K562 (cell line): Measurements from ENCODE around the gene PTPN7. TPM values are rescaled to one million over a fixed set of nuclear protein-coding genes. Genes with fewer than 3 reads are reported as not detected.
A peak's percentile ranks its signal among the peaks of the same experiment; 100 is the strongest.

Source experiments
- BCOR ChIP-seq: fragments of 450-650 bp; IDR thresholded peaks from 2 replicates; pipeline ENCODE4 v1.6.1; 2016
- EGR1 ChIP-seq: fragments of 450-650 bp; conservative IDR thresholded peaks from 2 replicates; pipeline ENCODE4 v1.6.1; 2017; ENCODE audit warnings: mild to moderate bottlenecking
- ETV5 ChIP-seq: sonication (generic); formaldehyde crosslinking; IDR thresholded peaks from 2 replicates; pipeline ENCODE4 v1.4.0; 2020; ENCODE audit warnings: low read depth, mild to moderate bottlenecking, missing genetic modification reagents
- HDGF ChIP-seq: fragments of 450-650 bp; IDR thresholded peaks from 2 replicates; pipeline ENCODE4 v1.6.1; 2016
- HMGN3 ChIP-seq: IDR thresholded peaks from 2 replicates; pipeline ENCODE4 v1.6.1; 2011; ENCODE audit warnings: borderline replicate concordance, low read depth, mild to moderate bottlenecking, mixed read lengths, low read length; ENCODE audit not compliant: insufficient read length; ENCODE audit errors: extremely low read depth
- HOXB6 ChIP-seq: fragments of 250-450 bp; sonication (Bioruptor Pico); IDR thresholded peaks from 2 replicates; pipeline ENCODE4 v1.5.1; 2022; ENCODE audit warnings: mild to moderate bottlenecking, borderline replicate concordance
- MAFF ChIP-seq: IDR thresholded peaks from 2 replicates; pipeline ENCODE4 v1.6.1; 2012; ENCODE audit warnings: low read length, improper control_type of control experiment
- NFRKB ChIP-seq: fragments of 450-650 bp; IDR thresholded peaks from 2 replicates; pipeline ENCODE4 v1.6.1; 2016; ENCODE audit warnings: low read depth
- RBM25 ChIP-seq: fragments of 200-400 bp; formaldehyde crosslinking; IDR thresholded peaks from 2 replicates; pipeline ENCODE4 v1.6.1; 2018; ENCODE audit warnings: low read length, low read depth, moderate library complexity; ENCODE audit not compliant: severe bottlenecking
- SIN3B ChIP-seq: fragments of 450-650 bp; IDR thresholded peaks from 2 replicates; pipeline ENCODE4 v1.6.1; 2017; ENCODE audit warnings: low read depth, mild to moderate bottlenecking, moderate library complexity
- SMARCA5 ChIP-seq: fragments of 450-650 bp; IDR thresholded peaks from 2 replicates; pipeline ENCODE4 v1.6.1; 2016
- TCF7L2 ChIP-seq: fragments of 150-350 bp; IDR thresholded peaks from 2 replicates; pipeline ENCODE4 v1.6.1; 2016; ENCODE audit warnings: low read depth, mild to moderate bottlenecking, low read length, moderate library complexity
- ZC3H11A ChIP-seq: IDR thresholded peaks from 2 replicates; pipeline ENCODE4 v1.6.1; 2012; ENCODE audit warnings: low read depth, low read length, improper control_type of control experiment
- ZNF232 ChIP-seq: sonication (generic); formaldehyde crosslinking; IDR thresholded peaks from 2 replicates; pipeline ENCODE4 v1.8.0; 2022; ENCODE audit warnings: mild to moderate bottlenecking, missing genetic modification reagents
- polyA plus RNA-seq, 8 experiments: library from polyadenylated mRNA; depleted of rRNA in 4 of 8; stranded (reverse) in 5 of 8; unstranded in 3 of 8; fragments of >200 nt; fragmentation: Nextera tagmentation in 2 of 8; fragmentation: Illumina TruSeq in 1 of 8; extraction: Ambion mirVana in 2 of 8; extraction: Trizol in 1 of 8; gene quantifications; 2 replicates each; pipeline versions ENCODE4 v1.2.1 to v1.2.3, GENCODE V29; 2011 to 2014; ENCODE audit warnings: inconsistent platforms in 1 of 8, missing spikeins in 1 of 8
- total RNA-seq, 7 experiments: library from RNA; depleted of rRNA in 6 of 7; stranded (reverse); fragments of >200 nt in 6 of 7; fragmentation: Illumina TruSeq in 2 of 7; extraction: Trizol in 2 of 7; gene quantifications; 2 replicates each; pipeline versions ENCODE4 v1.2.1 to v1.2.3, GENCODE V29; 2011 to 2021; ENCODE audit warnings: low replicate concordance in 1 of 7
- TF ChIP-seq, protein P1 (sequence below): fragments of 250-450 bp; sonication (Bioruptor Pico); IDR thresholded peaks from 2 replicates; pipeline ENCODE4 v1.8.0; 2021; ENCODE audit warnings: borderline replicate concordance, mild to moderate bottlenecking, moderate library complexity; ENCODE audit not compliant: poor library complexity, severe bottlenecking
- TF ChIP-seq, protein P2 (sequence below): sonication (generic); formaldehyde crosslinking; IDR thresholded peaks from 2 replicates; pipeline ENCODE4 v1.8.0; 2022; ENCODE audit warnings: mild to moderate bottlenecking, missing genetic modification reagents
- TF ChIP-seq, protein P3 (sequence below): sonication (generic); formaldehyde crosslinking; IDR thresholded peaks from 2 replicates; pipeline ENCODE4 v1.8.0; 2022; ENCODE audit warnings: missing genetic modification reagents, mild to moderate bottlenecking, moderate library complexity, borderline replicate concordance
- TF ChIP-seq, protein P4 (sequence below): sonication (generic); formaldehyde crosslinking; IDR thresholded peaks from 2 replicates; pipeline ENCODE4 v1.8.1; 2023; ENCODE audit warnings: mild to moderate bottlenecking, missing genetic modification reagents
- TF ChIP-seq, protein P5 (sequence below), 2 experiments: fragments of 450-650 bp; IDR thresholded peaks; 2 replicates each; pipeline ENCODE4 v1.6.1; 2018; ENCODE audit warnings: mild to moderate bottlenecking in 2 of 2, low read depth in 1 of 2; ENCODE audit not compliant: partially characterized antibody in 2 of 2

PTPN7 gene
- total and polyA plus RNA-seq, 9 of the 15 experiments (the other 6 are each of a cell fraction or from before 2014, with no cell fraction given) = 18.7 to 144 (median 120) TPM

DNA sequence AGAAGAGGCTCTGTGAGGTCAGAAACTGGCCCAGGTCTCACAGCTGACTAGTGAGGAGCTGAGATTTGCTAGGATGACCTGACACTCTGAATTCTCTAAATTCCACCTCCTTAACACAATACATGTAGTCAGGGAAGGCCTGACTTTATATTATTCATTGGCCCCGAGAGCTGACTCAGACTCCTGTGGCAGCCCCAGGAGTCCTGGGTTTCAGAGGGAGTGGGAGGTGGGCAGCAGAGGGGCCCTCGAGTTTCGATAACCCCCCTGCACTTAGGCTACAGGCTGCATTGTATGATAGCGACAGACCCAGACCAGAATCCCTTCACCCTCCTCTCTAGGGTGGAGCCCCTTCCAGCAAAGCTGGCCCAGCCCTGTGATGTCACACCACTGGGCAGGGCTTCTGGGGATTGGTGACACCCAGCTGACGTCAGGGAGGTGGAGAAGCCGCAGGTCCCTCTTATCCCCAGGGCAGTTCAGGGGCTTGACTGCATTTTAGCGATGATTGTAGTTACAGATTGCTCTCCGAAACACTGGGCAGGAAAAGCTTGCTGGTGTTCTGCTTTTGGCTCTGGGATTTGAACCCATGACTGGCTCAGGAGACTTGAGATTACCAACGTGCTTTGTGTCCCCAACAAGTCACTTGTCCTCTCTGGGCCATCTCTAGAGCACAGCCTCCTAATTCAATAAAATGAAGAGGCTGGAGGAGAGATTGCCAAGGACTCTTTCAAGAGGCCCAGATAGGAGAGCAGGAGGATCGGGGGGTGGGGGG is 54.6 kb downstream of the PTPN7 start (continued):
- TF ChIP-seq, protein P1, sequence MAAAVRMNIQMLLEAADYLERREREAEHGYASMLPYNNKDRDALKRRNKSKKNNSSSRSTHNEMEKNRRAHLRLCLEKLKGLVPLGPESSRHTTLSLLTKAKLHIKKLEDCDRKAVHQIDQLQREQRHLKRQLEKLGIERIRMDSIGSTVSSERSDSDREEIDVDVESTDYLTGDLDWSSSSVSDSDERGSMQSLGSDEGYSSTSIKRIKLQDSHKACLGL = no peak
- TF ChIP-seq ZC3H11A = no peak
- peak; percentile 29; the same call in 1 of the 2 replicates for TF ChIP-seq EGR1
- TF ChIP-seq HDGF = no peak
- no peak for TF ChIP-seq ETV5 (CRISPR knock-in tag)
- TF ChIP-seq TCF7L2 = no peak
- TF ChIP-seq, protein P2, sequence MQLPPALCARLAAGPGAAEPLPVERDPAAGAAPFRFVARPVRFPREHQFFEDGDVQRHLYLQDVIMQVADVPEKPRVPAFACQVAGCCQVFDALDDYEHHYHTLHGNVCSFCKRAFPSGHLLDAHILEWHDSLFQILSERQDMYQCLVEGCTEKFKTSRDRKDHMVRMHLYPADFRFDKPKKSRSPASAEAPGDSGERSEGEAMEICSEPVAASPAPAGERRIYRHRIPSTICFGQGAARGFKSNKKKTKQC (CRISPR knock-in tag) = no peak; the same call in 1 of the 2 replicates
- peak; percentile 95 for TF ChIP-seq SMARCA5
- peak; percentile 61 for TF ChIP-seq RBM25
- no peak for TF ChIP-seq HOXB6
- TF ChIP-seq, protein P3, sequence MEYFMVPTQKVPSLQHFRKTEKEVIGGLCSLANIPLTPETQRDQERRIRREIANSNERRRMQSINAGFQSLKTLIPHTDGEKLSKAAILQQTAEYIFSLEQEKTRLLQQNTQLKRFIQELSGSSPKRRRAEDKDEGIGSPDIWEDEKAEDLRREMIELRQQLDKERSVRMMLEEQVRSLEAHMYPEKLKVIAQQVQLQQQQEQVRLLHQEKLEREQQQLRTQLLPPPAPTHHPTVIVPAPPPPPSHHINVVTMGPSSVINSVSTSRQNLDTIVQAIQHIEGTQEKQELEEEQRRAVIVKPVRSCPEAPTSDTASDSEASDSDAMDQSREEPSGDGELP (CRISPR knock-in tag) = peak; percentile 56; the same call in 1 of the 2 replicates
- TF ChIP-seq ZNF232 (CRISPR knock-in tag) = no peak
- TF ChIP-seq, protein P4, sequence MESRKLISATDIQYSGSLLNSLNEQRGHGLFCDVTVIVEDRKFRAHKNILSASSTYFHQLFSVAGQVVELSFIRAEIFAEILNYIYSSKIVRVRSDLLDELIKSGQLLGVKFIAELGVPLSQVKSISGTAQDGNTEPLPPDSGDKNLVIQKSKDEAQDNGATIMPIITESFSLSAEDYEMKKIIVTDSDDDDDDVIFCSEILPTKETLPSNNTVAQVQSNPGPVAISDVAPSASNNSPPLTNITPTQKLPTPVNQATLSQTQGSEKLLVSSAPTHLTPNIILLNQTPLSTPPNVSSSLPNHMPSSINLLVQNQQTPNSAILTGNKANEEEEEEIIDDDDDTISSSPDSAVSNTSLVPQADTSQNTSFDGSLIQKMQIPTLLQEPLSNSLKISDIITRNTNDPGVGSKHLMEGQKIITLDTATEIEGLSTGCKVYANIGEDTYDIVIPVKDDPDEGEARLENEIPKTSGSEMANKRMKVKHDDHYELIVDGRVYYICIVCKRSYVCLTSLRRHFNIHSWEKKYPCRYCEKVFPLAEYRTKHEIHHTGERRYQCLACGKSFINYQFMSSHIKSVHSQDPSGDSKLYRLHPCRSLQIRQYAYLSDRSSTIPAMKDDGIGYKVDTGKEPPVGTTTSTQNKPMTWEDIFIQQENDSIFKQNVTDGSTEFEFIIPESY (CRISPR knock-in tag) = no peak
- TF ChIP-seq, protein P5, sequence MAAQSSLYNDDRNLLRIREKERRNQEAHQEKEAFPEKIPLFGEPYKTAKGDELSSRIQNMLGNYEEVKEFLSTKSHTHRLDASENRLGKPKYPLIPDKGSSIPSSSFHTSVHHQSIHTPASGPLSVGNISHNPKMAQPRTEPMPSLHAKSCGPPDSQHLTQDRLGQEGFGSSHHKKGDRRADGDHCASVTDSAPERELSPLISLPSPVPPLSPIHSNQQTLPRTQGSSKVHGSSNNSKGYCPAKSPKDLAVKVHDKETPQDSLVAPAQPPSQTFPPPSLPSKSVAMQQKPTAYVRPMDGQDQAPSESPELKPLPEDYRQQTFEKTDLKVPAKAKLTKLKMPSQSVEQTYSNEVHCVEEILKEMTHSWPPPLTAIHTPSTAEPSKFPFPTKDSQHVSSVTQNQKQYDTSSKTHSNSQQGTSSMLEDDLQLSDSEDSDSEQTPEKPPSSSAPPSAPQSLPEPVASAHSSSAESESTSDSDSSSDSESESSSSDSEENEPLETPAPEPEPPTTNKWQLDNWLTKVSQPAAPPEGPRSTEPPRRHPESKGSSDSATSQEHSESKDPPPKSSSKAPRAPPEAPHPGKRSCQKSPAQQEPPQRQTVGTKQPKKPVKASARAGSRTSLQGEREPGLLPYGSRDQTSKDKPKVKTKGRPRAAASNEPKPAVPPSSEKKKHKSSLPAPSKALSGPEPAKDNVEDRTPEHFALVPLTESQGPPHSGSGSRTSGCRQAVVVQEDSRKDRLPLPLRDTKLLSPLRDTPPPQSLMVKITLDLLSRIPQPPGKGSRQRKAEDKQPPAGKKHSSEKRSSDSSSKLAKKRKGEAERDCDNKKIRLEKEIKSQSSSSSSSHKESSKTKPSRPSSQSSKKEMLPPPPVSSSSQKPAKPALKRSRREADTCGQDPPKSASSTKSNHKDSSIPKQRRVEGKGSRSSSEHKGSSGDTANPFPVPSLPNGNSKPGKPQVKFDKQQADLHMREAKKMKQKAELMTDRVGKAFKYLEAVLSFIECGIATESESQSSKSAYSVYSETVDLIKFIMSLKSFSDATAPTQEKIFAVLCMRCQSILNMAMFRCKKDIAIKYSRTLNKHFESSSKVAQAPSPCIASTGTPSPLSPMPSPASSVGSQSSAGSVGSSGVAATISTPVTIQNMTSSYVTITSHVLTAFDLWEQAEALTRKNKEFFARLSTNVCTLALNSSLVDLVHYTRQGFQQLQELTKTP (IDR thresholded peaks at IDR 0.05; ENCODE audit: low read depth in 1 of 2, partially characterized antibody in 2 of 2) = peak in 1 of 2 experiments; percentile 19
- TF ChIP-seq BCOR = peak; percentile 84
- TF ChIP-seq NFRKB = 0 out of 2 replicates have a peak, but pooled peaks have one; percentile 49
- no peak for TF ChIP-seq SIN3B
- TF ChIP-seq MAFF = no peak
- no peak for TF ChIP-seq HMGN3
